Astrocyte (in vitro differentiated cells and primary cell): ENCODE data around the gene ZBTB16.

Source experiments
- CTCF ChIP-seq: IDR thresholded peaks from 2 replicates; pipeline ENCODE4 v1.5.1; 2011; ENCODE audit warnings: low read depth, mild to moderate bottlenecking, inconsistent platforms, low read length, moderate library complexity; ENCODE audit not compliant: insufficient read depth
- EZH2 ChIP-seq: IDR thresholded peaks from 2 replicates; pipeline ENCODE4 v1.6.1; 2012; ENCODE audit warnings: mild to moderate bottlenecking, low read length, inconsistent platforms; ENCODE audit not compliant: insufficient read depth

DNA sequence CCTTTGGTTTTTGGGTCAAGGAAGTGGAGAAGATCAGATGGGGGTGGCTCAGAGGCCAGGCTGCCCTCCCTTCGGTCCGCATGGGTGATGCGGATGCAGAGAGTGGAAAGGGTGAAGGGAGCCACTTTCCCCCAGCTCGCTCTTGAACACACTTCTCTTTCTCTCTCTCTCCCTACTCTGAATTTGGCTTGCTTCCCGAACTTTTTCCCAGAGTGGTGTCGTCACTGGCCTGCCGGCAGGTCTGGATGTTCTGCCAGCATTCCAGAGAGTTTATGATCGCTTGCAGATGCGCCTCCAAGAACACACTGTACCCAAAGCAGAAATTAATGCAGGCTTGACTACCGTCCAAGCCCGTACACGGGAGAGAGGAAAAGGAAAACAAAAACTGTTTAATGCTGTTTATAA is 103.2 kb downstream of the ZBTB16 start:
- no peak for TF ChIP-seq CTCF
- no peak for TF ChIP-seq EZH2
